ENCODE measurements around the gene ADARB1. TPM values are rescaled to one million over a fixed set of nuclear protein-coding genes. Genes with fewer than 3 reads are reported as not detected.

Gene ADARB1
- total RNA-seq, 1 experiment from 2014 or later: 15.8 TPM

GRCh38 chr21:45057886-45058285, 16.5 kb upstream of the ADARB1 start:
- Histone ChIP-seq H3K9ac (ENCODE audit: extremely low read depth, insufficient read length, low read length) (no peak overlapping the region), H3K4me2 (ENCODE audit: insufficient read depth, insufficient read length, low read length) (no peak overlapping the region), H3K4ac (ENCODE audit: low read depth, low read length) (no peak overlapping the region), H3K9me3 (ENCODE audit: control insufficient read depth, low read depth, low read length) (no peaks in the 10 kb centered on the region), H3T11ph (ENCODE audit: low read length) (no peak overlapping the region), H2AK5ac (ENCODE audit: insufficient read length, low read length) (no peak overlapping the region), H4K5ac (ENCODE audit: insufficient read length, low read depth, low read length) (no peak overlapping the region), H3K14ac (ENCODE audit: insufficient read depth, low read length) (no peak overlapping the region), H4K20me1 (ENCODE audit: control insufficient read depth, insufficient read depth, insufficient read length) (no peaks in the 10 kb centered on the region), H2BK12ac (ENCODE audit: insufficient read length, low read depth, low read length) (no peak overlapping the region), H3K27ac (ENCODE audit: insufficient read length, low read depth, low read length) (no peak overlapping the region), H3K23me2 (ENCODE audit: insufficient read length, low read depth, low read length, poor library complexity, severe bottlenecking) (no peaks in the 10 kb centered on the region), H2BK120ac (ENCODE audit: low read depth, low read length, poor library complexity, severe bottlenecking) (no peak overlapping the region), H3K23ac (ENCODE audit: insufficient read length, low read depth, low read length) (no peak overlapping the region), H3K27me3 (ENCODE audit: insufficient read depth, low read length) (no peaks in the 10 kb centered on the region), H2BK15ac (ENCODE audit: low read depth, low read length) (no peak overlapping the region), H4K91ac (ENCODE audit: insufficient read length, low read depth, low read length) (no peak overlapping the region), H4K8ac (replicated peaks; ENCODE audit: insufficient read length, low read depth, low read length) (no peak overlapping the region), H3K18ac (ENCODE audit: insufficient read length, low read depth, low read length) (no peak overlapping the region), H2BK5ac (ENCODE audit: insufficient read length, low read length) (no peak overlapping the region), H3K4me1 (ENCODE audit: insufficient read depth, low read length) (no peaks in the 10 kb centered on the region), H2BK20ac (ENCODE audit: low read depth, low read length, poor library complexity, severe bottlenecking) (no peak overlapping the region), H2AFZ (ENCODE audit: low read length) (no peak overlapping the region), H3K79me2 (ENCODE audit: insufficient read depth, low read length) (no peaks in the 10 kb centered on the region), H3K56ac (ENCODE audit: insufficient read length, low read depth, low read length) (no peak overlapping the region), H3K79me1 (ENCODE audit: insufficient read depth, low read depth, low read length, poor library complexity, severe bottlenecking) (no peaks in the 10 kb centered on the region)
- no CpG with 5 or more reads among the region's 14 CpGs for WGBS (ENCODE audit: extremely low coverage, insufficient read length, low lambda C conversion rate)
- H3K27ac Mint-ChIP-seq: no peak overlapping the region
- H3K9me3 Mint-ChIP-seq: no peaks in the 10 kb centered on the region; a peak in 2 of 5 replicates
- peaks cover 18% of the 10 kb centered on the region for H3K27me3 Mint-ChIP-seq (ENCODE audit: low read depth)
- no peak overlapping the region for H3K4me3 Mint-ChIP-seq
- no peaks in the 10 kb centered on the region for H3K36me3 Mint-ChIP-seq (ENCODE audit: insufficient read depth in 1 of 3, low read depth in 3 of 3)
- TF ChIP-seq CTCF (conservative IDR thresholded peaks at IDR 0.05): no peak
- DNase-seq: no peak
- H3K4me1 Mint-ChIP-seq: peaks cover 11 to 19% of the 10 kb centered on the region in 2 experiments
